ENCODE data around the gene LSM14B. TPM values are rescaled to one million over a fixed set of nuclear protein-coding genes. Genes with fewer than 3 reads are reported as not detected.
"Not testable (repeated sequence)": the region's sequence is repeated elsewhere in the genome, so short reads cannot be mapped to it uniquely, and the experiment has no call there.

Gene LSM14B
- total RNA-seq, 1 experiment from 2014 or later: 39.9 TPM

DNA sequence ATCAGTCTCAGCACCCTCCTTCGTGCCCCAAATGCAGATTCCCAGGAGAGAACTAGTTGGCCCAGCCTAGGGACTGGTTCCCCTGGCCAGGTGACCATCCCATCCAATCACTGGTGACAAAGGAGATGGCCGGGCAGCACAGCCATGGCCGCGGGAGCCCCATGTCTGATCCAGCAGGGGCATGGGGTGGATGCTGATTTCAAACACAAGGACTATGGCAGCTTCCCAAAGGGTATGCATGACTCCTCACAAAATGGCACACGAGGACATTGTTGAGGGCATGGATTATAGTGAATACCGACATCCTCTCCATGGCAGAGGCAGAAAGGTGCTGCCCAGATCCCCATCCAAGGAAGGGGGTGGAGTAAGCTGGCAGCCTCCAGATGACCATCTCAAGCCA lies 9.9 kb upstream of the LSM14B start:
- DNase-seq (ENCODE audit: low read depth): no peak

DNA sequence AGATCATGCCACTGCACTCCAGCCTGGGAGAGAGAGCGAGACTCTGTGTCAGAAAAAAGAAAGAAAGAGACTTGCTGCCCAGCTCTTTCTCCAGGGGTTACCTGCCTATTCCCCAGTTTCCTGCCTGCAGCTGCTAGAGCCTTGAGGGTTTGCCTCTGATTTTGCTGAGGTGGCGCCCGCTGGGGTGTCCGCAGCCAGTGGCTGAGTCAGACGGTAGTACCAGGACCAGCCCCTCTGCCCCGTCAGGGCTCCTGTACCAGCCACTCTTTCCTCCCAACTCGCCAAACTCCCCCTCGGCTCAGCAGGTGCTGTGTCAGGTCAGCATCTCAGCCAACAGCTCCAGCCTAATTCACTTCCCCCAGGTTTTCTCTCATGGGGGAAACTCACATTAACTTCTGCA lies 7.4 kb upstream of the LSM14B start:
- no peak for DNase-seq (ENCODE audit: low read depth)

DNA sequence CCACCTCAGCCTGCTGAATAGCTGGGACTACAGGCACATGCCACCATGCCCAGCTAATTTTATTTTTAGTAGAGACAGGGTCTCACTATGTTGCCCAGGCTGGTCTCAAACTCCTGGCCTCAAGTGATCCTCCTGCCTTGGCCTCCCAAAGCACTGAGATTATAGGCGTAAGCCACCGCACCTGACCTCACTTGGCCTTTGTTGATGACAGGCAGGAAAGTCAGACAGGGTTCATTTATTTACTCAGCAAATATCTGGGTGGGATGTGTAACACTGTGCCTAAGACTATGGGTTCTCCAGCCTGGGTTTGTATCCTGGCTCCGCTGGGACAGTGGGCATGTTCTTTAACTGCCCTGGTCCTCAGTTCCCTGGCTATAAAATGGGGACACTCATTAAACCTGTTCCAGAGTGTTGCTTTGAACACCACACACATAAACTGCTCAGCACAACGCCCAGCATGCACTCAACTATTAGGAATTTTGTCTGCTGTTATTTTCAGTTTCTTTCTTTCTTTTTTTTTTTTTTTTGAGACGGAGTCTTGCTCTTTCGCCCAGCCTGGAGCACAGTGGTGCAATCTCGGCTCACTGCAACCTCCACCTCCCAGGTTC lies 6.4 kb upstream of the LSM14B start:
- DNase-seq (ENCODE audit: low read depth): not testable (repeated sequence)

DNA sequence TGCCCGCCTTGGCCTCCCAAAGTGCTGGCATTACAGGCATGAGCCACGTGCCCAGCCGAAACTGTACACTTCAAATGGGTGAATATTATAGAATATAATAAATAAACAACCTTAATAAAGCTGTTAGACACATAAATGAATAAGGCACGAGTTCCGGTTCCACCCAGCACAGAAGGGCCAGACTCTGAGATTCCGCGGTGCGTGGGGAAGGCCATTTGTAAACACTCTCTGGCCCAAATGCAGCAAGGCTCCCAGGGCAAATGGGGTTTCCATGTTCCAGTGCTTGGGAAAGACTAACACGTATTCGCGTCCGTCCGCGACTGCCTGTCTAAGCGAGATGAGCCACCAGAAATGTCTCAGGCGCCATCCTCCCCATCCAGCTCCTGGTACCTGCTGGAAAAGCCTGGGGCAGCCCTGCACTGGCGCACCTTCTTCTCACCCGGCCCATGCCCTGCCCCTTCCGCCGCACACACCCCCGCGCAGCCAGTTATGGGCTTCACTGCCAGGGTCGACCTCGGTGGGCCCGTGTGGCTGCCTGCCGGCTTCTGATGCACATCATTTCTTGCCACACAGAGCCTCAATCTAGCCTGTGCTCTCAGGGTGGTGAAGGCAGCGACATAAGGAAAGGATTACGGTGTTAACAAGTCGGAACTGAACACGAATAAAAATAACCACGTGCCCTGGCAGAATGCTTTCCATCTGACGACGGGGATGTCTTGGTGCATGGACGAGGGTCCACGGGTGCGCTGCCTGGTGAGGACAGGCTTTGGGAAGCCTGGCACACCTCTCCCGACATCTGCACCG lies 5.5 kb upstream of the LSM14B start:
- DNase-seq (ENCODE audit: low read depth): no peak

DNA sequence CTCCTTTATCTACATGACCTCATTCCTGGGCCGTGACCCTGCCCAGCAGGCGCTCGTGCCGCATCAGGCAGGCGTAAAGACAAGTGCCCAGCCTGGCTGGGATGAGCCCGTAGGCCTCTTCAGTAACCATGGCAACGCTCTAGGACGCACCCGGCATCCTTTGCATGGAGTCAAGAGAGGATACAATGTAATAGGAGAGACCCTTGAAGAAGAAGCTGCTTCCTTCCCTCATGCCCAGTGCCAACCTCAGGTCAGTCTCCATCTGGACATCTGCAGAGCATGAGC lies 5.0 kb upstream of the LSM14B start:
- DNase-seq (ENCODE audit: low read depth): no peak

DNA sequence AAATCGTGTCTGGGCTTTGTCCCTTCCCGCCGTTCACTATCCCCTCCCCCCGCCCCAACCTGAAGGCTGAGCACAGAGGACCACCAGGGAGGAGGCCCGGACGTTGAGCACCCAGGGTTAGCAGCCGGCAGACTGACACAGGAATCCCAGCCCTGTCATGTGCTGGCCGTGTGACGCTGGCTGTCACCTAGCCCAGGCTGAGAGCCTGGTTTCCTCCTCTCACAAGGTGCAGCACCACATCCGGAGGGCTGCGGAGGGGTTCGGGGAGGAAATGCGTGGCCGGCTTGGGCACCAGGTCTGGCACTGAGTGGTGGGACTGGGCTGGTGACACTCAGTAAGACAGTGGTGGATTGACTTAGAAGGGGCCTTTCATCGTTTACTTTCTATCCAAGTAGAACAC lies 4.6 kb upstream of the LSM14B start:
- no peak for DNase-seq (ENCODE audit: low read depth)

DNA sequence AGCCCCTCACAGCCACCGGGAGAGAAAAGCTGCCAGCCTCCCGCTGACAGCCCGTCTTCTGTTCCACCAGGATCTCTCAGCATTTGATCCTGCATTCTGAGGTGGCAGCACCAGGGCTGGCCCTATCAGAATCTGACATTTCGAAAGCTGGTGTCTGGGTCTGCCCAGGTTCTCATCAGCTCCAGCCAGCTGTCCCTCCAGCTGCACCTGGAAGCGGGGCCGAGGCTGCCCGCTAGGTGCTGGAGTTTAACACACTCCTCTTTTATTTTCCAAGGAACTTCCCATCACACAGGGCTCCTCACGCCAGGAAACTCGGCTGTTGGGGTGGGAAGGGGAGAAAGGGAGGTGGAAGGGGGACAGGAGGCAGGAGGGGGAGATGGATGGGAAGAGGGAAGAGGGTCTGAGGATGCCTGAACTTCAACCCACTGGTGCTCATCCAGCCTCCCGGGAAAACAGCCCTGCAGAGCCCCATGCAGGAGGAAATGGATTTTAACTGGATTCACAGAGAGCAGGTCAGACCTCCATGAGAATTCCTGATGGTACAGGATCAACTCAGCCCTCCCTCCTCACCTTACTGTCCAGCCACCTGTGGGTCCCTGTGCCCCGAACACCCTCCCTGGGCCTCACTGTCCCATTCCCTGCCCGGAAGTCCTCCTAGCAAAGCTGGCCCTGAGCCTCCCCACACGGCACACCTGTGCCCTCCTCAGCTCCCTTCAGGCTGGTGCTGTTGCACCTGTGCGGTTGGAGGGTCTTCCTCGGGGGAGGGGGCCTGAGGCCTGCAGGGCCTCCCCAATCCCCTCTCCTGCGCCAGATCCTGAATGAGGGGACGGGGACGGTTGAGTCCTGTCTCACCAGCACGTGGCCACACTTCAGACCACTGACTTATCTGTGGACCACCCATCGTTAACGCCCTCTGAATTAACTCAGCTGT lies 3.9 kb upstream of the LSM14B start:
- no peak for DNase-seq (ENCODE audit: low read depth)

DNA sequence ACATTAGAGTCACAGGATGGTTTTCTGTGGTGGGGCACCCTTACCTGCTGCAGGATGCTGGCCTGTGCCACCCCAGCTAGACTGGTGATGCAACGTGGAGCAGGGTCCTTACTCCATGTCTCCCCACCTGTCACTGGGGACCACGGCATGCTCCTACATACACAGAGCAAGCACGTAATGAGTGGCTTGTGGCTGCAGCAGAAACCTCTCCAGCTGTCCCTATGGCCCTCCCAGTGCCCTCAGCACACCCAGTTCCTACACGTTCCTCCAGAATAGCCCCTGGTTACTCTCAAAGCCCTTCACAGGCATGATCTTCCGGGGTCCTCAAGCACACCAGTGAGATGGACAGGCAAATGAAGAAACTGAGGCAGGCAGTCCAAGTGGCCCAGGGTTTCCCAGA lies 3.2 kb upstream of the LSM14B start:
- DNase-seq (ENCODE audit: low read depth): no peak

DNA sequence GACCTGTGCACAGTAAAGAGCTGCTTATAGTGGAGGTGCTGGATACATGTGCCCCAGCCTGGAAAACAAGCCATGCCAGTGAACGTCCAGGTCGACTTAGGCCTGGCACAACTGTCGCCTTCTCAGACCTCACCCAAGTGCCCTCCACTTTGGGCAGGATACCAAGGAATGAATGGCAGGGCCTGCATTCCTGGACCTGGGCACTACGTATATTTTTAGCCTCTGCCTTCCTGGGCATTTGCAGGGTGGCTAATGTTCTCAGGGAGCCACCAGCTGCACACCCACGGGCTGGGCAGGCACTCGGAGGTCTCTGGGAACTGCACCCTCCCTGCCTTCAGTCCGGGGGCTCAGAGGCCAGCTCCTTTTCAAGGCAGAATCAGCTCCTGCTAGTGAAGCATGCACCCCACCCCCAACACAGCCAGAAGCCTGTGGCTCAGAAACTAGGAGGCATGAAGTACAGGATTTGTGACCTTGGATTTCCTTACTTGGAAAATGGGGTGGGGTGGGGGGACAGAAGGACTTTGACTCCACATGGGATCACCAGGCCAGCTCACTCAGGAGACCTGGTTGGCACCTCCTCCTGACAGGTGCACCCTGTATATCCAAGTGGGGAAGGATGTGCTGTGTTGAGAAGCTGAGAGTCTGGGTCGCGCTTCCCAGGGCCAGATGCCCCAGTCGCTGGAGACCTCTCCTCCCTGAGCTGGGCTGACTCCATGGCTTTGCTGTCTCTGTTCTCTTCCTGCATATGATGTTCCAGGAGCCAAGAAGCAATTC lies 2.5 kb upstream of the LSM14B start:
- no peak for DNase-seq (ENCODE audit: low read depth)

DNA sequence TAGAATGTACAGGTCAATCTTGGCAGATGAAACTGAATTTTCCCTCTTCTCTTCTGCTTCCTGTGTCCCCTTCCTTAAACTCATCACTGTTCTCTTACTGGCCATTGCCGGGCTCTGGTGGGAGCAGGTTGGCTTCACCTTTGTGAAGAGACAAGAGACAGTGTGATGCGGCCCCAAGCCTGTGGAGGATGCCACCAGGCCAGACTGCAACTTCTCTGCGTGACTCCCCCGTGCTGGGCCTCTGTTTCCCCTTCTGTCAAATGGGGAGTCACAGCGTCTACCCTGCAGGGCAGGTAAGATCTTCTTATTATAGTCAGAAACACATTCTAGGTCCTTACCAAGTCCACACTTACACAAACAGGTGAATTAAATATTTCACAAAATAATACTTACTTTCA lies 1.9 kb upstream of the LSM14B start:
- DNase-seq (ENCODE audit: low read depth): no peak

DNA sequence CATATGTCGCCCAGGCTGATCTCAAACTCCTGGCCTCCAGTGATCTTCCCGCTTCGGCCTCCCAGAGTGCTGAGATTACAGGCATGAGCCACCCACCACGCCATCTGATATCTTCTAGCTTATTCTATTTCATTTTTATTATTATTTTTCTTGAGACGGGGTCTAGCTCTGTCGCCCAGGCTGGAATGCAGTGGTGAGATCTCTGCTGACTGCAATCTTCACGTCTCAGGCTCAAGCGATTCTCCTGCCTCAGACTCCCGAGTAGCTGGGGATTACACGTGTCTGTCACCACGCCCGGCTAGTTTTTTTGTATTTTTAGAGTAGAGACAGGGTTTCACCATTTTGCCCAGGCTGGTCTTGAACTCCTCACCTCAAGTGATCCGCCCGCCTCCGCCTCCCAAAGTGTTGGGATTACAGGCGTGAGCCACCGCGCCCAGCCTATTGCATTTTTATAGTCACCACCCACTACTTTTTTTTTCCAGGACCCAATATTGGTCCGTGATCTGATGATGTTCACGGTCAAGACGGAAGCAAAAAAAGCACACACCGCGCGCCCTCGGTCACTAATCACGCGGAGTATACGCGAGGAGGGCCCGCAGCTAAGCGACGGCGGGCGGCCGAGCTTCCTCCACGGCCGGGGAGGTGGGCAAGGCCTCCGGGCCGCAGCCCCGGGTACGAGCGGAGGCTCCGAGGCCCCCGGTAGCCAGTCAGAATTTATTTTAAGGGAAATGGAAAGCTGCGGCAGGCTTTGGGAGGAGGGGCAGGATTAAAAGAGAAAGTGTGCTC lies 1.1 kb upstream of the LSM14B start:
- peak; percentile 78 for DNase-seq (ENCODE audit: low read depth)

DNA sequence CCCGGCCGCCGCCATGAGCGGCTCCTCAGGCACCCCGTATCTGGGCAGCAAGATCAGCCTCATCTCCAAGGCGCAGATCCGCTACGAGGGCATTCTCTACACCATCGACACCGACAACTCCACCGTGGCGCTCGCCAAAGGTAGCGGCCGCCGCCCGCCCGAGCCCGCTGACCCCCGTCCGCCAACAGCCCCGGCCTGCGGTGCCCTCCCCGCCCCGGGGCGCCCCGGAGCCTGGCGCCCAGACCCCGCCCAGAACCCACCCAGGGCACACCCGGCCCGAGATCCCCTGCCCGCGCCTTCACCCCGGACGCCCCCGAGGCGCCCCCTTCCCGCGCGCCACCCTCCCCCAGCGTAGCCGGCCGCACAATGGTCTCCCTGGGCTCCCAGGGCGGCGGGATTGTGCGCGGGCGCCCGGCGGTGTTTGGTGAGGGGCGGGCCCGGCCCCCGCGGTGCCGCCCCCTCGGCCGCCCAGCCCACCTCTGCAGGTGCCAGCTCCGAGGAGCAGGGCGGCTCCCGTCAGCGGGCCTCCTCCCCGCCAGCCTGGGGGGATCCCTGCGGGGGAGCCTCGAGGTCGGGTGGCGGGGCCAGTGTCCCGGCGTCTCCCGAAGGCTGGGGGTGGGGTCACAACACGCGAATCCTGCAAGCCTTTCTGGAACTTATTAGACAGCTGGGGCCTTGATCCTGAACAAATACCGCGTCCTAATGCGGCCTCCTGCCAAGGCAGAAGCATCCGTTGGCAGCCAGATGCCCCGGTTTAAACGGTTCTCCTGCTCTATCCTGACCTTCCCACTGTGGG lies 577 bp downstream of the LSM14B start:
- DNase-seq (ENCODE audit: low read depth): peak; percentile 64

DNA sequence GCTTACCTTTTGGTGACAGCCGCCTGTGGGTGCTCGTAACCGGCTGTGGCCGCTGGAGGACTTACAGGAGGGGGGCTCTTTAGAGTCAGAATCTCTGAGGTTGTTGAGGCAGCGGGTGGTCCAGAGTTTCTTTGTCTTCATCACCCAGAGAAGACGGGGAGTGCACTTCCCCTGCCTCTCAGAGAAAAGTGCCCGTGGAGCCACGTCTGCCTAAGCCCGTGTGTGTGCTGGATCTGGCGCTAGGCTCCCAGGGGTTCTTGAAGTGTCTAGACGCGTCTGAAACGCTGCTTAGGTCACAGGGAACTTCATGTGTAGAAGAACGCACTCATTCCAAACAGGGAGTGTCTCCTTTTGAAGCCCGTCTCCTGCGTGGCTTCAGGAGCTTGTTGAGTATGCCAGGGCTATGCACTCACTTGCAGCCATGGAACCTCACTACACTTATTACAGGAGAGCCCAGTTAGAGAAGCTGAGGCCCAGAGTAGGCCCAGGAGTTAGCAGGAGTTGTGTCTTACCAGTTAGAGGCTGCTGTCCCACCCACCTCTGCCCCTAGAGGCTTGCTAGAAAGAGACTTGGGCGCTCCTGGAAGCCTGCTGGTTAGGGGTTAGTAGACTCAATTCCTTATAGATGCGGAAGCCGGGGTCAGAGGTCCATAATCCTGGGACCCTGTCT lies 1.3 kb downstream of the LSM14B start:
- DNase-seq (ENCODE audit: low read depth): peak; percentile 32

DNA sequence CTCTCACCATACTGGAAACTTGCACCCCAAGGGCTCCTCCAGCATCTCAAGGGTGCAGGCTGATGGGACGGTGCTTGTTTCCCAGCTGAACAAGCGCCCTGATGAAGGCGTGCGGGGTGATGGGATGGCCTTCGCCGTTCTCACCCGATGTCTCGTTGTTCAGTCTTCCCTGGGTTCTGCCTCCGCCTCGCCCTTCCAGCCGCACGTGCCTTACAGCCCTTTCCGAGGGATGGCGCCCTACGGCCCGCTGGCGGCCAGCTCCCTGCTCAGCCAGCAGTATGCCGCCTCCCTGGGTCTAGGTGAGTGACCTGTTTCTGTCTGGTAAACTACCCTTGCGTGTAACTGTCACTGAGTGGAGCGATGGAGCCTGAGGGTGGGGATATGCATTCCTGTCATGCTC lies 3.9 kb downstream of the LSM14B start:
- no peak for DNase-seq (ENCODE audit: low read depth)

DNA sequence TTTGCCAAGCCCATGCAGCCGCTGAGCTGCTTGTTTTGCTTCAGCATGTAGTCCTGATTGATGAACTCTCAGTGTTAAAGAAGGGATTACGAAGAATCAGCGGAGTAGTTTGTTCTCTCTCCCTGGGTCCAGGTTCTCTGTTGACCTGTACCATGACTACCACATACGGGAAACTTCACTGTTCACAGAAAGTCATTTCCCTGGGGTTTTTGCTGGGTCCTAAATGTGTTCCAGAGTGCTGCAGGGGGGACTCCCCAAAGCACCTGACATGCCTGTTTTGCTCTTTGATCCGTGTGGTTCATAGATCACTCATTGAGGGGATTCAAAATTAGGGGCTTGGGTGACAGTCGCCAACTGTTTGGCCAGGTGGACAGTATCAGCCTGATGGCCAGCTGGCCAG lies 5.5 kb downstream of the LSM14B start:
- no peak for DNase-seq (ENCODE audit: low read depth)

DNA sequence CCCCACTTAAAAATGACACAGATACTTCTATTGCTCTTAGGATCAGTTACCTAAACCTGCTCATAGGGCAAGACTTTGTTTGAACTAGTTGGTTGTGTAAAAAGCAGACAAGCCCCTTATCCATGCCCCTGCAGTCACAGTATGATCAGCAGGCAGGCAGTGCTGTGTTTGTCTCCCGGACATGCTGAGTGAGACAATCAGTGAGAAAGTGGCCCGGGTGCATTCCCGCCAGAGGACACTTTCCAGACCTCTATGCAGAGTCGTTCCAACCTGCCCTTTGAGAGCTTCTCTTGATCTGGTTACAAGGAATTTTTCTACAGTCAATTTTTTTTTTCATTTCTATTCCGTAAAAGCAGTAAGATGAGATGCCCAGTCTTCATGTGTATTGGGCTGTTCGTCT lies 6.2 kb downstream of the LSM14B start:
- no peak for DNase-seq (ENCODE audit: low read depth)

DNA sequence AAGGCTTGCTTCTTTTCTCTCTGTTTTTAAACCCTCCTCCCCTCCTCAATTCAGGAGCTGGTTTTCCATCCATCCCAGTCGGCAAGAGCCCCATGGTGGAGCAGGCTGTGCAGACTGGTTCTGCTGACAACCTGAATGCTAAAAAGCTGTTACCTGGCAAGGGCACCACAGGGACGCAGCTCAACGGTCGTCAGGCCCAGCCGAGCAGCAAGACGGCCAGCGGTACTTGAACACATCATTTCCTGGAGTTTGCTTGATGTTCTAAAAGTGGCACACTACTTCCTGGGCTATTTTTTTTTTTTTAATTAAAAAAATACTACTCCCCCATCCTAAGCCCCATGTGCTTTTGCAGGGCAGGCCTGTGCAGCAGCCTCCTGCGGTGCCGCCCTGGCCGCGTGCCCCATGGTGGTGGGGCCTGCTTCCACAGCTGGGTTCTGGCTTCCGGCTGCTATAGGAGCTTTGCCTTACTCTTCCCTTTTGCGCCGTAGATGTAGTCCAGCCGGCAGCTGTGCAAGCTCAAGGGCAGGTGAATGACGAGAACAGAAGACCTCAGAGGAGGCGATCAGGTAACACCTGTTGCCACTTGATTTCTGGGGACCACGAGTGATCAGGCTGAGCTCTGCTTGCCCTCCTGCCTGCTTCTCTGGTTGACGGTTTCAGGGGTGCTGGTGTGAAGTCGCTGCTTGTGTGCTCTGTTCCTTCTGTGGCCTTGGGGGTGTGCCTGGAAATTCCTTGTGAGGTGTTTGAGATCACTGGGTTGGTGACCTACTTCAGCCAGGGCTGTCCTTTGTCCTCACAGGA lies 7.7 kb downstream of the LSM14B start:
- no peak for DNase-seq (ENCODE audit: low read depth)

DNA sequence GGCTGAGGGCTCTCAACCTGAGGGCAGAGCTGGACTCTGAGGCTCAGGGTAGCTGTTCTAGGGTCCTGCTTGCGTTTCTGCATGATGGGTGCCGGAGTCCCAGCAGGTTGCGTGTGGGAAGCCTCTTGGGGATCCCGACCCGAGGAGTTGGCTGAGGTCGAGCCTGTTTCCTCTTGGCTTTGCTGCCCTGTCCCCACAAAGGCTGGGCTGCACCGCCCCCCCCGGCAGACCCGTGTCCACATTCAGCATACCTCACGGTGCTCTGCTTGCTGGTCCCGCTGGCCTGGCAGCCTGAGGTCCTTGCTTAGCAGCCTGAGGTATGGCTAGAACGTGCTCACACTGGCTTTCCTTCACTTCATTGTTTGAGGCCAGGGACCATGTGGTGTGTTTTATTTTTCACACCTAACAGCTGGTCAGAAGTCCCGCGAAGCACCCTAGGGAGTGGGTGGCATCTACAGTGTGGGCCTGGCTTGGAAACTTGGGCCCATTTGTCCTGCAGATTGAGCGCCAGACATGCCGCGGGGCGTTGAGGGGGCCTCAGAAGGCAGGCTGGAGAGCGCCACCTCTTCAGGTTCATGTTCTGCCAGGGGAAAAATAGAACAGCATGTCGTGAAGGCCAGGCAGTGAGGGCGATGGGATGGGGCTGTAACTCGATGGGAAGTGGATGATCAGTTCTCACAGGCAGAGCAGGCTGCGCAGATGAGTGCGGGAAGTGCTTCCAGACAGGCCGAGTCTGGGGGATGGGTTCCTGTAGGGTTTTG lies 9.5 kb downstream of the LSM14B start:
- DNase-seq (ENCODE audit: low read depth): no peak
